ENCODE data around the gene AQP12B. TPM values are rescaled to one million over a fixed set of nuclear protein-coding genes. Genes with fewer than 3 reads are reported as not detected.

AQP12B gene
- total and polyA plus RNA-seq, 2 of the 8 experiments (the other 6 are each of a cell fraction or from before 2014, with no cell fraction given): not detected

GRCh38 chr2:240727439-240727838 lies 44.8 kb upstream of the AQP12B start (continued):
- TF ChIP-seq CHD1 (IDR thresholded peaks at IDR 0.05; ENCODE audit: low read depth, low read length): no peak
